NCI-H510A (cell line): ENCODE results near the gene DBT.
A peak's percentile ranks its signal among the peaks of the same experiment; 100 is the strongest.
"Not testable (repeated sequence)": the region's sequence is repeated elsewhere in the genome, so short reads cannot be mapped to it uniquely, and the experiment has no call there.

Experiments used
- DNase-seq: peaks from one replicate; lab custom pipeline; 2025; lab: John Stamatoyannopoulos, UW

The DBT gene

DNA sequence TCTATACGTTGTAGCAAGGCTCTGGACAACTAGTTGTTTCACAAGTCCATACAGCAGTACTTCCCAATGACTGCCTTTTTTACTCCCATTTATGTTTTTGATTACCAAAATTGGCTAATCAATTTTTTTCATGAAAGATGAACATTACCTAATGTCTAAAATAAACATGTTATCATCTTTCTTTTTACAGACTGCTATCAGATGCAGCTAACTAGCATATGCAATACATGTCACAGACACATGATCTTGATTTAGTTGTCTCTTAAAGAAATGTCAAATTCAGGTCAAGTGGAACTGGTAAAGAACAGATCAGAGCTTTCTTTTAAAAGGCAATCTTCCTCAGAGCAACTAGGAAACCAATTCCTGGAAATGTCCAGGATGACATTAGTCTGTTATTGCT is 630 bp upstream of the DBT start:
- no peak for DNase-seq

DNA sequence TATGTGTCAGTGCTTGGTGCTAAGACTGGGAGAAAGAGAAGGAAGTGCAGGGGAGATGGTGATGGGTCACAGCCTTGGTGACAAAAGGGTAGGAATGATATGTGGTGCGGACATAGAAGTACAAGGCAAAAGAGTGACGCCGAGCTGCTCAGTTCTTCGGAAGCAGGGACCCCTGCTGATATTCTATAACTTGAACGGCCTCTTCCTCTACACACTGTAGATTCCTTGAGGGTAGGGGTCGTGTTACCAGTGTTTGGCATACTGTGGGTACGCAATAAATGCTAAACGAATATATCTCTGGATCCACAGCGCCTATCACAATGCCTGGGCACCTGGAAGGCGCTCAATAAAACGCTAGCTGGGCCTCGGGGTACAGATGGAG is 488 bp downstream of the DBT start:
- no peak for DNase-seq

DNA sequence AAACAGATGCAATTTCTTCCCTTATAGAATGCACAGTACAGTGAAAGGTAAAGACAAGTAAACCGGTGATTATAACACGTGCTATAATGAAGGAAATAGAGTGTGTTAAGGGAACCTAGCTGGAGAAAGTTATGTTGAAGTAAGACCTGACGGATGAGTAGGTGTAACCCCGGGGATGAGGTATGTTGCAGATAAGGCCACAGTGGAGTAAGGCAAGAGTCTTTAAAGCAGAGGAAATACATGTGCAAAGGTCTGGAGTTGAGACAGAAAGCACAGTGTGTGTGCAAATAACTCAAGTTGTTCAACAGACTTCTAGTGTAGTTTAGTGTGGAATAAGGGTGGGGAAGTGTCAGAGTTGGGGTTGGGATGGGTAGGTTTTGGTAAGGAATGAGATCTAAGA is 2.9 kb downstream of the DBT start:
- no peak for DNase-seq

DNA sequence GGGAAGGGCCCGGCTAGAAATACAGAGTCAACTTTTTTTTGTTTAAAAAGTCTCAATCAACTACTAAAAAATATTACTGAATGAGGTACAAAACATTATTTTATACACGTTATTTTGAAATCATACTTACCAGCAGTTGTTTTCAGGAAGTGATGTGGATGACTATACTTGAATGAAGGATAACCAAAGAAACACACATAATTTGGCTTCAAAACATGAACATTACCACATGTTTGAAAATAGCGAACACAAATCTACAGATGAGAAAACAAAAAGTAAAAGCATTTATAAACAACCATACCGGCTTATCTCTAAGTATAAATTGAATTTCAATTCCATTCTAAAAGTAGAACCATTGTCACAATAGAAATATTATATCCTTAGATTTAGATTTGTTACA is 9.0 kb downstream of the DBT start:
- no peak for DNase-seq

DNA sequence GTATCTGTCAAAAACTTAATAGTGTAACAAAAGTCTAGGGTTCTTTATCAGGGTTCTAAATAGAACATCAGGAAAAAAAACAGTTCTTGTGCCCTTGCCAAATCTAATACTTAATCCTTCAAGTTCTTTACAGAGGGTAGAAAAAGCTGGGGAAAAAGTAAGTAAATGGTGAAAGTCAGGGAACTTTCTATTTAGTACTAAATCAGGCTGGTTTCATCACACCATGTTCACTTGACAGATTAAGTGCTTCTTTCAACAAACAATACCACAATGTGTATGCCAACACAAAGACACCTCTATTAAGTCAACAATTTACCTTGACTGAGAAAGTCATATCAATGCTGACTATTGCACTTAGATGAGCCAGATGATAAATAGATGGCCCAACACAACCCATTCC is 9.7 kb downstream of the DBT start:
- no peak for DNase-seq

DNA sequence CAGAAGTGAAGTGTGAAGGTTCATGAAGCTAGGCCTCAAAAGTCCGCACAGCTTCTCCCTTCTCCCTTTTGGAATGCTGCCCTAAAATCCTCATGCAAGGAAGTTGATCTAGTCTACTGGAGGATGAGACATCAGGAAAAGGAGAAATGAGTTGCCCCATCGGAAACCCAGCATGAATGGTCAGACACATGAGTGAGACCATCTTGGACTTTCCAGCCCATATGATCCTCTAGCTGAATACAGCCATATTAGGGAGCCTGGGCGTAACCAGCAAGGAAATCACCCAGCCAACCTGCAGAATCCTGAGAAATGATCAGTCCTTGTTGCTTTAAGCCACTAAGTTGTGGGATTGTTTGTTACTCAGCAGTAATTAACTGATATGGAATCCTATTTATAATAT is 12.5 kb downstream of the DBT start:
- no peak for DNase-seq

DNA sequence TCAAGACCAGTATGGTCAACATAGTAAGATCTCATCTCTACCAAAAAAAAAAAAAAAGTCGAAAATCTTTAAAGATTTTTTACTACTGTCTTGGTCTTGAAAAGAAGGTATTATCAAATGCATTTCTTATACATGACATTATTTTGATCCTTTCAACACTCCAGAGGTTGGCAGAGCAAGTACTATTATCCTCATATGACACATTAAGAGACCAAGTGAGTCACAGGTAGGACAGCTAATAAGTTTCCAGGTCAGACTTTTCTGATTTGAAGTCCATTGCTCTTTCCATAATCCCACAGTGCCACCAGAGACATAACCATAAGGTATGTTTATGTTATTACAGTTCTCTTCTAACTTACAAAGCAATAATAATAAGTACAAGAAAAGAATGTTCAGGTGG is 15.2 kb downstream of the DBT start:
- no peak for DNase-seq

DNA sequence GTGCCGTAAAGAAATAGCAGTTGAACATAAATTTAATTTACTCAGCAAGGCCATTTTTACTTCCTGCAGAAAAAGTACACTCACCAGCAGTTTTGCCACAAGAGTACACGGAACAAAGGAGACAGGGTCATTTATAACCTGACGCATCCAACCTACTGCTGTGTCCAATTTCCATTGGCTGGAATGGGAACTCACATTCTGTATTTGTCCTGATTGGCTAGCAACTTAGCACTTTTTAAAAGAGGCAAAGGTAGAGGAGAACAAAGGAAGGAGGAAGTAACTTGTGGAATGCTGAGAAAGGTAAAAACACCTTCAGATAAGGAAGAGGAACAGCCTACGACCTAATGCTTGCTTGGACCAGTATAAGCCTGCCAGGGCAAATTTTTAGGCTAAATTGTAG is 16.1 kb downstream of the DBT start:
- DNase-seq, result not testable (repeated sequence)

DNA sequence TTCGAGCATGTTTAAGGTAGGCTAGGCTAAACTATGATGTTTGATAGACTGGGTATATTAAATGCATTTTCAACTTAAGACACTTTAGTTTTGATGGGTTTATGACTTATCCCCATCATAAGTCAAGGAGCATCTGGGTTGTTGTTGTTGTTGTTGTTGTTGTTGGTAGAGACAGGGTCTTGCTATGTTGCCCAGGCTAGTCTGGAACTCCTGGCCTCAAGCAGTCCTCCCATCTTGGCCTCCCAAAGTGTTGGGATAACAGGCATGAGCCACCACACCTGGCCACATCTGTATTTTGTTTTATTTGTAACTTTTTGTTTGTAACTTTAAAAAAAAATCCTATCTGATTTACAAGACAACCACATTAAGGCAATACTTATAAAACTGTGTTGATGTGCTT is 17.5 kb downstream of the DBT start:
- no peak for DNase-seq

DNA sequence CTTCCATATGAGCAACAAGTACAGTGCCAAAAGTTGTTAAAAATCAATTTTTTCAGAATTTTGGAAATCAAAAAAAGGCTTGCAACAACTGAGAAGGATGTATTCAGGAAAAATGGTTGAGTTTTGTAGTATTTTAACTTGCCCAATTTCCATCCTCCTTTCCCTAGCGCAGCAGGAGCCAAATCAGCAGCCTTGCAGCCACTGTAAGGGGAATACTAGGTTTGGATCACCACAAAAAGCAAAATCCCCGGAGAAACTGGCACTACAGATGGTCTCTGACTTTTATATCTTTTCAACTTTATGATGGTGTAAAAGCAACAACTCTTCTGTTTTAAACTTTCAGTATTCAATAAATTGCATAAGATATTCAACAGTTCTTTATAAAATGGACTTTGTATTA is 17.9 kb downstream of the DBT start:
- no peak for DNase-seq

DNA sequence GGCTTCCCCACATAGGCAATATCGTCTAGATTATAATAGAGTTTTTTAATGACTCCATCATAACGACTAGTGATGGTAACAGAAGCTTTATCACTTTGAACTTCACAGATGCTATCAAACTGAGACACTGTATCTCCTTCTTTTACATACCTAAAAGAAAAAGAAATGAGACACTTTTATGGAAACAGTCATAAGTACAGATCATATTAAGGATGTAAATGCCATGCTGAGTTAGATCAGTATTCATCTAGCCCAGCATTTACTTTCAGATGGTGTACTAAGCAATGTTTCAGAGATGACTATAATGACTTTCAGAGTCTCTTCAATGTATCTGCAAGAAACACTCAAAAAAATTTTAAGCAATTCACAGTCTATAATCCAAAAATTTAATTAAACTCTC is 18.9 kb downstream of the DBT start:
- DNase-seq, result no peak

DNA sequence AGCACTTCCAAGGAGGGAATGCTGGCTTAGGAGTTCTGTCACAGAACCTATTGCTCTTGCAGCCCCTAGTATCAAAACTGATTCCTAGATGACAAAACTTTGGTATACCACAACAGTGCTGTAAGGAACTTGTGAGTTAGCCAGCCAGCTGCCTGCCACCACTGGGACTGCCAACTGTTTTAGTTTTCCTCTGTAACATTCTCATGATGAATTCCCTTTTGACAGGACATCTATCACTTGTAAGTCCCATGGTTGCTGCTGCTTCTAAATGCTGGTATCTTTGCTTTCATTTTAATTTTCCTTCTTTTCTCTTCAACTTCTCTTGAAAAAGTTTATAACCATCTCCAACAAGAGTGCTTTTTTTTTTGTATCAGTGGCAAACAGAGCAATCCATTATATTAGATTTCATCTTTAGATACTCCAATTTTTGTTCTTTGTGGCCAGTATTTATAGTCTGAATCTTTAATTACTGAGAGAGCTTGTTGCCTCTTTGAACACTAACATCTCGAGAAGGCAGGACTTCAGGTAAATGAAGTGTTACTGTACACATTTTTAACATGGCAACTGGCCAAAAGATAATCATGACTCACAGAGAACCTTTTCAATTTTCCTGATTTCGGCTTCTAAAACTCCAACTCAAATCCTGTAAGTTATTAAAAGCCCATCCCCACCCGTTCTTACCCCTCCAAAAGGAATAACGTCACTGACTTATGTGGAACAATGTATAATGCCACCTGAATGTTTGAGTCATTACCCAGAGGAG is 19.8 kb downstream of the DBT start:
- DNase-seq, result no peak

DNA sequence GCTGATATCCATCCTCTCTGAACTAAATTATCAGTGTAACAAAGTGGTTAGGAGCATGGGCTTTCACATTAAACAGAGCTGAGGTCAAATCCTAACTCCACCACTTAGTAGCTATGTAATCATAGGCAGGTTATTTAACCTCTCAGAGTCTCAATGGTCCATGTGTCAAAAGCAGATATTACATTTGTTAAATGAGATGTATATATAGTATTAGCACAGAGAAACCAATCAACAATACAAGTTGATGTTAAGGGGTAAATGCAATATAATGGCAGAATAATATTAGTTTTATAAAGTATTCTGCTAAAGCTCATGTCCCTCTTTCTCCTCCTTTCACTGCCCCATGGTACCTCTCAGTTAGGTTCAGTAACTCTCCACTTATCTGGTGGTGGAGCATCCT is 27.2 kb downstream of the DBT start:
- DNase-seq, result no peak

DNA sequence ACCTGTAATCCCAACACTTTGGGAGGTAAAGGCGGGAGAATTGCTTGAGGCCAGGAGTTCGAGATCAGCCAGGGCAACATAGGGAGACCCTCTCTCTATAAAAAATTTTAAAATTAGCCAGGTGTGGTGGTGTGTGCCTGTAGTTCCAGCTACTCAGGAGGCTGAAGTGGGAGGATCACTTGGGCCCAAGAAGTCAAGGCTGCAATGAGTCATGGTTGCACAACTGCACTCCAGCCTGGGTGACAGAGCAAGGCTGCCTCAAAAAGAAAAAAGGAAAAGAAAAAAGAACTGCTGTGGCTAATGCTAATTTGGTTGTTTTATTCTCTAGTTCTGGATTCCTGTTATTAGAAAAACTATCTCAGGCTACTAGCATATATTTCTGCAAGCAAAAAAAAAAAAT is 29.8 kb downstream of the DBT start:
- DNase-seq, result no peak

DNA sequence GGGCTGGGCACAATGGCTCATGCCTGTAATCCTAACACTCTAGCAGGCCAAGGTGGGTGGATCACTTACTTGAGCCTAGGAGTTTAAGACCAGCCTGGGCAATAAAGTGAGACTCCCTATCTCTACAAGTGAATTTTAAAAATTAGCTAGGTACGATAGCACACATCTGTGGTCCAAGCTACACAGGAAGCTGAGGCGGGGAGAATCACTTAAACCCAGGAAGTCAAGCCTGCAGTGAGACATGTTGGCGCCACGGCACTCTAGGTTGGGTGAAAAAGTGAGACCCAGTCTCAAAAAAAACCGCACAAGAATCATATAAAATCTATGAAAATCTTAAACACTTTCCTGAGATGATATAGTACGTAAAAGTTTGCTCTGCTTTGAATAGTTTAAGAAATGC is 30.2 kb downstream of the DBT start:
- no peak for DNase-seq

DNA sequence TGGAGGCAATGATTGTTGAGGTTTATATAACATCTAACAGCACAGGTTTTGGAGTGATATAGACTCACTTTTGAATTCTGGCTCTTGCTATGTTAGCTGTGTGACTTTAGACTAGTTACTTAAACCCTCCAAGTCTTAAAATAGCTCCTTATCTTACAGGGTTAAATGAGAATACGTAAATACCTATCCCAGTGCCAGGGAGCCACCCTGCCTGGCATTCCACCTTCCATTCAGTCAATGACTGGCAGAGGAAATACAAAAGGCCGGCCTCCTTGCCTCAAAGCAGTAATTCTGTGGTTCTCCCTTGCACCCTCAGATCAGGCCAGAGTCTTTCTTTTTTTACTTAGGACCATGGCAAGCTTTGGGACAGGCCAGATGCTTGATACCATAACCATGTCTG is 31.8 kb downstream of the DBT start:
- DNase-seq, result no peak

DNA sequence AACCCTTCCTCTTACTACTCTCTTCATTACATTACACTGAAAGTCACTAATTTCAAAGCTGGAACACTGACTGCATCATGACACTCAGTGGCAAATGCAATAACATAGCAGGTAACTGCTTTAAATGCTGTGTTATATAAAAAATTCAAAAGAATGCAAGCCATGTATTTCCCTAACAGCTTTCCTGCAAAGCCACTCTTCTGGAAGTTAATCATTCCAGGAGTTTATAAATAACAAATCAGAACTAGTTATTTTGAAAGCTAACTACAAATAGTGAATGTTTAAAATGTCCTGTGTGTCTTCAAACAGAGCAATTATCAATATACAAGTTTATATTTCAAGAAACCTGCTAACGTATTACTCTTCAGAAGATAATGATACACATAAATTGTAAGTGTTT is 34.5 kb downstream of the DBT start:
- no peak for DNase-seq

DNA sequence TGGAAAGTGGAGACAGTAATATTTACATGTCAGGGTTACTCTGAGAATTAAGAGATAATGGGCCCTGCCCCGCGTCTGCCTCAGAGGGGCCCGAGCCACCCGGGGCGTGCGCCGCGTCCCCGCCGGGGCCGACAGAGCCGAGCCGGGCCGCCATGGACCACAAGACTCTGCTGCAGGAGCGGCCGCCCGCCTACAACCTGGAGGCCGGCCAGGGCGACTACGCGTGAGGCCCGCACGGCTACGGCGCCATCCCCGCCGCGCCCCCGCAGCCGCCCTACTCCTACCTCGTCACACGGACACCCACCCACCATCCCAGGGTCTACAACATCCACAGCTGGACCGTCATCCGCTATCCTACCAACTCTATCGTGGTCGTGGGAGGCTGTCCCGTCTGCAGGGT is 36.5 kb downstream of the DBT start:
- no peak for DNase-seq

DNA sequence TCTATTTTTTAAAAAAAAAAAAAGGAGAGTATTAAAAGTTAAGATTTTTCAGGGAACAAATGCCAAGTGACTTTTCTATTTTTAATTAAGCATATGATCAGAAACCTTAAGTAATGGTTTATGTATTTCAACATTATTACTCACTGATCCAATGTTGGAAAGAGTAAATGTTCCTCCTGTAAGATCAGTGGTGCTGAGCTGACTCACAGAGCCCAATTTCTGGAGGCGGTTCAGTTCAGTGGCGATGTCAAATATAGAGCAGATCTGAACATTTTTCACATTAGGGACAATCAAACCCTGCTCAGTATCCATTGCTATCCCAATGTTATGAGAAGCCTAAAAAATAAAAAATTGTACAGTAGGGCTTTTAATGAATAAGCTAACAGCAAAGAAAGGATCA is 43.3 kb downstream of the DBT start:
- DNase-seq, result no peak

DNA sequence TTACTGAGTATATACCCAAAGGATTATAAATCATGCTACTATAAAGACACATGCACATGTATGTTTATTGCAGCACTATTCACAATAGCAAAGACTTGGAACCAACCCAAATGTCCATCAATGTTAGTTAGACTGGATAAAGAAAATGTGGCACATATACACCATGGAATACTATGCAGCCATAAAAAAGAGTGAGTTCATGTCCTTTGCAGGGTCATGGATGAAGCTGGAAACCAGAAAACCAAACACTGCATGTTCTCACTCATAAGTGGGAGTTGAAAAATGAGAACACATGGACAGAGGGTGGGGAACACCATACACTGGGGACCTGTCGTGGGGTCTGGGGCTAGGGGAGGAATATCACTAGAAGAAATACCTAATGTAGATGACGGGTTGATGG is 44.0 kb downstream of the DBT start:
- DNase-seq, result not testable (repeated sequence)

DNA sequence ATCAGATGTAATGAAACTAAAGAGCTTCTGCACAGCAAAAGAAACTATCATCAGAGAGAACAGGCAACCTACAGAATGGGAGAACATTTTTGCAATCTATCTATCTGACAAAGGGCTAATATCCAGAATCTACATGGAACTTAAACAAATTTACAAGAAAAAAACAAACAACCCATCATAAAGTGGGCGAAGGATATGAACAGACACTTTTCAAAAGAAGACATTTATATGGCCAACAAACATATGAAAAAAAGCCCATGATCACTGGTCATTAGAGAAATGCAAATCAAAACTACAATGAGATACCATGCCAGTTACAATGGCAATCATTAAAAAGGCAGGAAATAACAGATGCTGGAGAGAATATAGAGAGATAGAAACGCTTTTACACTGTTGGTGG is 44.5 kb downstream of the DBT start:
- not testable (repeated sequence) for DNase-seq

DNA sequence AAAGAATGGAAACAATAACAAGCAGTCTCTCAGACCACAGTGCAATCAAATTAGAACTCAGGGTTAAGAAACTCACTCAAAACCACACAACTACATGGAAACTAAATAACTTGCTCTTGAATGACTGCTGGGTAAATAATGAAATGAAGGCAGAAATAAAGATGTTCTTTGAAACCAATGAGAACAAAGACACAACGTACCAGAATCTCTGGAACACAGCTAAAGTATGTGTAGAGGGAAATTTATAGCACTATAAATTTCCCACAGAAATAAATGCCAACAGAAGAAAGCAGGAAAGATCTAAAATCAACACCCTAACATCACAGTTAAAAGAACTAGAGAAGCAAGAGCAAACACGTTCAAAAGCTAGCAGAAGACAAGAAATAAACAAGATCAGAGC is 46.9 kb downstream of the DBT start:
- not testable (repeated sequence) for DNase-seq

DNA sequence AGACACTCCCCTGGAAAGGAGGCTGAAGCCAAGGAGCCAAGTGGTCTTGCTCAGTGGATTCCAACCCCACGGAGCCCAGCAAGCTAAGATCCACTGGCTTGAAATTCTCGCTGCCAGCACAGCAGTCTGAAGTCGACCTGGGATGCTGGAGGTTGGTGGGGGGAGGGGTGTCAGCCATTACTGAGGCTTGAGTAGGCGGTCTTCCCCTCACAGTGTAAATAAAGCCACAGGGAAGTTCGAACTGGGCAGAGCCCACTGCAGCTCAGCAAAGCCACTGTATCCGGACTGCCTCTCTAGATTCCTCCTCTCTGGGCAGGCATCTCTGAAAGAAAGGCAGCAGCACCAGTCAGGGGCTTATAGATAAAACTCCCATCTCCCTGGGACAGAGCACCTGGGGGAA is 49.6 kb downstream of the DBT start:
- DNase-seq, result not testable (repeated sequence)

DNA sequence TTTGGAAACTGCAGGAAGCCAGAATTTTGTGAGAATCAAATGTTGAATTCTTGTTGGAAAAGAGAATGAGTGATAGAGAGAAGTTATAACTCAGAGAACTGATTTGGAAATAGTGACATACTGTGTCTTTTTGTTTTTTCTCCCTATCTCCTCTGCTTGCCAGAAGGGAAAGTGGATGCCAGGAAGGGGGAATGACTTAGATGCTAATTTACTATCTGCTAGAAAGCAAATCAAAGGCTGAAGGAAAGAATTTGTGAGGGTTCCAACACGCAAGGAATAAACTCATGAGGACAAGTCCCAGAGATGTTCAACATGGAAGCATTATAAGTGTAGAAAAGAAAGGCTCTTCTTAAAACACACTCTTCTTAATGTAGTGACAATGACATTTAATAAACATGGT is 51.0 kb downstream of the DBT start:
- DNase-seq, result no peak

DNA sequence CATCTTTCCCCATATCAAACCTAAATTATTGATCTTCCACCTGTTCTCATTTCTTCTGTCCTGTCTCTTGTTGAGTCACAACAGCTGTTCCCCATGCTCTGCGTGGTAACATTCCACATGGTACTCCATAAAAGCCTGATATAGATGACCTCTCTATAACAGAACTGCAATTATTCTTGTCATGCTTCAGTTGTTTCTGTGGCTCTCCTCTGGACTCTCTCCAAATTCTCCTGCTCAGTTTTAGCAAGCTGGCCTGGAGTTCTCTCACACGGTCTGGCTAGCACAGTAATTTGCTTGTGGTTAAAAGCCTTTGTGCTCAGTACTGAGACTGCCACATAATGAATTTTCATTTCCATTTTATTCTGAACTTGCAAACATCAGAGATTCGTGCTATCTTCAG is 61.0 kb downstream of the DBT start:
- peak; percentile 3 for DNase-seq
